Measurements from ENCODE around the gene LRP8. TPM values are rescaled to one million over a fixed set of nuclear protein-coding genes. Genes with fewer than 3 reads are reported as not detected.

Gene LRP8
- total and polyA plus RNA-seq, 4 donors, result 0.15 to 0.75 (median 0.29) TPM

DNA sequence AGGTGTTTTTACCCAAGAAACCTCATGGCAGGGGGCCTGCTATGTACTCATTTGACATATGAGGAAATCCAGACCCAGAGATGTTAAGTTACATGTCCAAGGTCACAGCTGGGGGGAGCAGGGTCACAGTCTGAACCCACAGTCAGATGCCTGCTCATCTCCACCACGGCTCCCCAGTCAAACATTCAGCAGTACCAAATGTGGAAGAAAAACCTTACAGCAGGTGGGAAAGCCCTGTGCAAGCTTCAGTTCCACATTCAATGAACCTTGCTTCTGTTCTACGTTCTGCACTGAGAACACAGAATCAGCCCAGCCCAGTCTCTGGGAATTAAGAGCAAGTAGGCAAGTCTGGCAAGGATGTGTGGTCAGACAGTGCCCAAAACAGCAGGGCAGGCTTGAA, 35.2 kb downstream of the LRP8 start:
- DNase-seq (ENCODE audit: low spot score), result no peak
- Histone ChIP-seq H3K4me3 (ENCODE audit: low read depth in 1 of 3, low read length in 3 of 3) (no peak overlapping the region), H3K27ac (ENCODE audit: low read depth in 1 of 2, low read length in 2 of 2) (no peak overlapping the region), H3K27me3 (ENCODE audit: control insufficient read depth in 4 of 4, insufficient read depth in 4 of 4, low read length in 3 of 4) (no peaks in the 10 kb centered on the region), H3K9ac (ENCODE audit: low read depth in 1 of 2, low read length in 2 of 2) (no peak overlapping the region), H3K4me1 (ENCODE audit: control insufficient read depth in 4 of 4, insufficient read depth in 4 of 4, low read length in 3 of 4) (no peaks in the 10 kb centered on the region), H3K36me3 (ENCODE audit: control insufficient read depth in 4 of 4, insufficient read depth in 3 of 4, low read depth in 1 of 4, low read length in 3 of 4) (no peaks in the 10 kb centered on the region), H3K9me3 (ENCODE audit: control insufficient read depth in 4 of 4, low read length in 3 of 4) (no peaks in the 10 kb centered on the region)
- no peak for TF ChIP-seq EGR1 (IDR thresholded peaks at IDR 0.05; ENCODE audit: low read depth in 2 of 2)
- TF ChIP-seq RAD21 (IDR thresholded peaks at IDR 0.05), result no peak
- no peak for TF ChIP-seq FOXA2 (IDR thresholded peaks at IDR 0.05)
- no peak for TF ChIP-seq GABPA (IDR thresholded peaks at IDR 0.05 in 1 of 2, conservative IDR thresholded peaks at IDR 0.05 in 1 of 2)
- TF ChIP-seq RXRA (IDR thresholded peaks at IDR 0.05), result no peak
- no peak for TF ChIP-seq TAF1 (conservative IDR thresholded peaks at IDR 0.05)
- TF ChIP-seq, protein P1, sequence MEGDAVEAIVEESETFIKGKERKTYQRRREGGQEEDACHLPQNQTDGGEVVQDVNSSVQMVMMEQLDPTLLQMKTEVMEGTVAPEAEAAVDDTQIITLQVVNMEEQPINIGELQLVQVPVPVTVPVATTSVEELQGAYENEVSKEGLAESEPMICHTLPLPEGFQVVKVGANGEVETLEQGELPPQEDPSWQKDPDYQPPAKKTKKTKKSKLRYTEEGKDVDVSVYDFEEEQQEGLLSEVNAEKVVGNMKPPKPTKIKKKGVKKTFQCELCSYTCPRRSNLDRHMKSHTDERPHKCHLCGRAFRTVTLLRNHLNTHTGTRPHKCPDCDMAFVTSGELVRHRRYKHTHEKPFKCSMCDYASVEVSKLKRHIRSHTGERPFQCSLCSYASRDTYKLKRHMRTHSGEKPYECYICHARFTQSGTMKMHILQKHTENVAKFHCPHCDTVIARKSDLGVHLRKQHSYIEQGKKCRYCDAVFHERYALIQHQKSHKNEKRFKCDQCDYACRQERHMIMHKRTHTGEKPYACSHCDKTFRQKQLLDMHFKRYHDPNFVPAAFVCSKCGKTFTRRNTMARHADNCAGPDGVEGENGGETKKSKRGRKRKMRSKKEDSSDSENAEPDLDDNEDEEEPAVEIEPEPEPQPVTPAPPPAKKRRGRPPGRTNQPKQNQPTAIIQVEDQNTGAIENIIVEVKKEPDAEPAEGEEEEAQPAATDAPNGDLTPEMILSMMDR (IDR thresholded peaks at IDR 0.05; ENCODE audit: low read depth, low read length, missing input control), result no peak
- no peak for TF ChIP-seq SP1 (IDR thresholded peaks at IDR 0.05)
- TF ChIP-seq FOXA1 (IDR thresholded peaks at IDR 0.05), result no peak
- TF ChIP-seq, protein P2, sequence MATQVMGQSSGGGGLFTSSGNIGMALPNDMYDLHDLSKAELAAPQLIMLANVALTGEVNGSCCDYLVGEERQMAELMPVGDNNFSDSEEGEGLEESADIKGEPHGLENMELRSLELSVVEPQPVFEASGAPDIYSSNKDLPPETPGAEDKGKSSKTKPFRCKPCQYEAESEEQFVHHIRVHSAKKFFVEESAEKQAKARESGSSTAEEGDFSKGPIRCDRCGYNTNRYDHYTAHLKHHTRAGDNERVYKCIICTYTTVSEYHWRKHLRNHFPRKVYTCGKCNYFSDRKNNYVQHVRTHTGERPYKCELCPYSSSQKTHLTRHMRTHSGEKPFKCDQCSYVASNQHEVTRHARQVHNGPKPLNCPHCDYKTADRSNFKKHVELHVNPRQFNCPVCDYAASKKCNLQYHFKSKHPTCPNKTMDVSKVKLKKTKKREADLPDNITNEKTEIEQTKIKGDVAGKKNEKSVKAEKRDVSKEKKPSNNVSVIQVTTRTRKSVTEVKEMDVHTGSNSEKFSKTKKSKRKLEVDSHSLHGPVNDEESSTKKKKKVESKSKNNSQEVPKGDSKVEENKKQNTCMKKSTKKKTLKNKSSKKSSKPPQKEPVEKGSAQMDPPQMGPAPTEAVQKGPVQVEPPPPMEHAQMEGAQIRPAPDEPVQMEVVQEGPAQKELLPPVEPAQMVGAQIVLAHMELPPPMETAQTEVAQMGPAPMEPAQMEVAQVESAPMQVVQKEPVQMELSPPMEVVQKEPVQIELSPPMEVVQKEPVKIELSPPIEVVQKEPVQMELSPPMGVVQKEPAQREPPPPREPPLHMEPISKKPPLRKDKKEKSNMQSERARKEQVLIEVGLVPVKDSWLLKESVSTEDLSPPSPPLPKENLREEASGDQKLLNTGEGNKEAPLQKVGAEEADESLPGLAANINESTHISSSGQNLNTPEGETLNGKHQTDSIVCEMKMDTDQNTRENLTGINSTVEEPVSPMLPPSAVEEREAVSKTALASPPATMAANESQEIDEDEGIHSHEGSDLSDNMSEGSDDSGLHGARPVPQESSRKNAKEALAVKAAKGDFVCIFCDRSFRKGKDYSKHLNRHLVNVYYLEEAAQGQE (IDR thresholded peaks at IDR 0.05), result no peak
- TF ChIP-seq, protein P3, sequence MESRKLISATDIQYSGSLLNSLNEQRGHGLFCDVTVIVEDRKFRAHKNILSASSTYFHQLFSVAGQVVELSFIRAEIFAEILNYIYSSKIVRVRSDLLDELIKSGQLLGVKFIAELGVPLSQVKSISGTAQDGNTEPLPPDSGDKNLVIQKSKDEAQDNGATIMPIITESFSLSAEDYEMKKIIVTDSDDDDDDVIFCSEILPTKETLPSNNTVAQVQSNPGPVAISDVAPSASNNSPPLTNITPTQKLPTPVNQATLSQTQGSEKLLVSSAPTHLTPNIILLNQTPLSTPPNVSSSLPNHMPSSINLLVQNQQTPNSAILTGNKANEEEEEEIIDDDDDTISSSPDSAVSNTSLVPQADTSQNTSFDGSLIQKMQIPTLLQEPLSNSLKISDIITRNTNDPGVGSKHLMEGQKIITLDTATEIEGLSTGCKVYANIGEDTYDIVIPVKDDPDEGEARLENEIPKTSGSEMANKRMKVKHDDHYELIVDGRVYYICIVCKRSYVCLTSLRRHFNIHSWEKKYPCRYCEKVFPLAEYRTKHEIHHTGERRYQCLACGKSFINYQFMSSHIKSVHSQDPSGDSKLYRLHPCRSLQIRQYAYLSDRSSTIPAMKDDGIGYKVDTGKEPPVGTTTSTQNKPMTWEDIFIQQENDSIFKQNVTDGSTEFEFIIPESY (IDR thresholded peaks at IDR 0.05), result no peak
- no peak for TF ChIP-seq JUND (IDR thresholded peaks at IDR 0.05)
- TF ChIP-seq HNF4G (IDR thresholded peaks at IDR 0.05), result no peak
- TF ChIP-seq YY1 (IDR thresholded peaks at IDR 0.05), result no peak
- TF ChIP-seq, protein P4, sequence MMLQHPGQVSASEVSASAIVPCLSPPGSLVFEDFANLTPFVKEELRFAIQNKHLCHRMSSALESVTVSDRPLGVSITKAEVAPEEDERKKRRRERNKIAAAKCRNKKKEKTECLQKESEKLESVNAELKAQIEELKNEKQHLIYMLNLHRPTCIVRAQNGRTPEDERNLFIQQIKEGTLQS (IDR thresholded peaks at IDR 0.05), result no peak
- TF ChIP-seq, protein P5, sequence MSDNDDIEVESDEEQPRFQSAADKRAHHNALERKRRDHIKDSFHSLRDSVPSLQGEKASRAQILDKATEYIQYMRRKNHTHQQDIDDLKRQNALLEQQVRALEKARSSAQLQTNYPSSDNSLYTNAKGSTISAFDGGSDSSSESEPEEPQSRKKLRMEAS (IDR thresholded peaks at IDR 0.05), result no peak
- no peak for TF ChIP-seq NR2F2 (IDR thresholded peaks at IDR 0.05)
- TF ChIP-seq HNF4A (conservative IDR thresholded peaks at IDR 0.05), result no peak
- 85% methylated on average over 2 of the region's 2 CpGs for WGBS
